ENCODE measurements around the gene SLC22A5. TPM values are rescaled to one million over a fixed set of nuclear protein-coding genes. Genes with fewer than 3 reads are reported as not detected.
A peak's percentile ranks its signal among the peaks of the same experiment; 100 is the strongest.

Gene SLC22A5
- total and polyA plus RNA-seq, 9 of the 15 experiments (the other 6 are each of a cell fraction or from before 2014, with no cell fraction given) = 3.0 to 16.6 (median 8.3) TPM

- FAIRE-seq = no peak
- no TSS peak for BruUV-seq (replicated peaks)
- POLR2A ChIA-PET = interaction anchor here (0.6 to 0.7 kb wide), 3 partner anchors 23 to 303 kb away, joined by 3 to 4 read pairs (median 3); no protein-coding TSS in a partner anchor
These were observed 7.5 kb downstream of the SLC22A5 start for GRCh38 chr5:132376694-132377641.

More at GRCh38 chr5:132376694-132377641, 7.5 kb downstream of the SLC22A5 start:
- DNase-seq (ENCODE audit: extremely low read depth in 1 of 4, low spot score in 3 of 4) (no peak), ATAC-seq (no peak)
- Histone ChIP-seq H3K4me3 (no peak overlapping the region), H3K9me1 (ENCODE audit: control insufficient read depth, insufficient read depth, low read length) (no peaks in the 10 kb centered on the region), H4K20me1 (replicated peaks; ENCODE audit: control insufficient read depth, insufficient read depth, low read length) (0 out of 2 replicates have a peak, but pooled peaks cover 3% of the 10 kb centered on the region), H3K4me1 (replicated peaks in 1 of 2; ENCODE audit: control insufficient read depth in 2 of 2, insufficient read depth in 2 of 2, low read length in 2 of 2) (peaks cover 0 to 11% of the 10 kb centered on the region in 2 experiments; a peak in 4 of 5 replicates), H2AFZ (ENCODE audit: low read depth, low read length) (no peak overlapping the region), H3K27ac (ENCODE audit: extremely low read depth, low read depth, low read length) (no peak overlapping the region), H3K79me2 (ENCODE audit: control insufficient read depth, insufficient read depth, low read length) (peaks cover 21% of the 10 kb centered on the region), H3K36me3 (ENCODE audit: control insufficient read depth, insufficient read depth, low read length) (peaks cover 50% of the 10 kb centered on the region), H3K9ac (ENCODE audit: insufficient read depth in 1 of 2, low read depth in 2 of 2, low read length in 2 of 2) (peak overlapping the region in 1 of 2 experiments; percentile 50; a peak in 1 of 4 replicates), H3K9me3 (replicated peaks; ENCODE audit: control insufficient read depth, insufficient read depth, low read depth, low read length) (no peaks in the 10 kb centered on the region), H3K4me2 (ENCODE audit: insufficient read depth, low read length) (no peak overlapping the region), H3K27me3 (ENCODE audit: control insufficient read depth in 2 of 2, insufficient read depth in 2 of 2, low read length in 2 of 2) (no peaks in the 10 kb centered on the region)
- 85% methylated on average over 16 of the region's 16 CpGs for WGBS (ENCODE audit: insufficient coverage, low coverage, missing lambda C conversion rate)
- TF ChIP-seq EP400 (IDR thresholded peaks at IDR 0.05) = no peak
- no peak for TF ChIP-seq PHF8 (IDR thresholded peaks at IDR 0.05; ENCODE audit: borderline replicate concordance, low read length)
- no peak for TF ChIP-seq ZNF175 (CRISPR knock-in tag; IDR thresholded peaks at IDR 0.05; ENCODE audit: low read depth)
- no peak for TF ChIP-seq ZNF589 (CRISPR knock-in tag; IDR thresholded peaks at IDR 0.05; ENCODE audit: low read depth)
- no peak for TF ChIP-seq FOXA1 (IDR thresholded peaks at IDR 0.05; ENCODE audit: borderline replicate concordance)
- TF ChIP-seq, protein P1, sequence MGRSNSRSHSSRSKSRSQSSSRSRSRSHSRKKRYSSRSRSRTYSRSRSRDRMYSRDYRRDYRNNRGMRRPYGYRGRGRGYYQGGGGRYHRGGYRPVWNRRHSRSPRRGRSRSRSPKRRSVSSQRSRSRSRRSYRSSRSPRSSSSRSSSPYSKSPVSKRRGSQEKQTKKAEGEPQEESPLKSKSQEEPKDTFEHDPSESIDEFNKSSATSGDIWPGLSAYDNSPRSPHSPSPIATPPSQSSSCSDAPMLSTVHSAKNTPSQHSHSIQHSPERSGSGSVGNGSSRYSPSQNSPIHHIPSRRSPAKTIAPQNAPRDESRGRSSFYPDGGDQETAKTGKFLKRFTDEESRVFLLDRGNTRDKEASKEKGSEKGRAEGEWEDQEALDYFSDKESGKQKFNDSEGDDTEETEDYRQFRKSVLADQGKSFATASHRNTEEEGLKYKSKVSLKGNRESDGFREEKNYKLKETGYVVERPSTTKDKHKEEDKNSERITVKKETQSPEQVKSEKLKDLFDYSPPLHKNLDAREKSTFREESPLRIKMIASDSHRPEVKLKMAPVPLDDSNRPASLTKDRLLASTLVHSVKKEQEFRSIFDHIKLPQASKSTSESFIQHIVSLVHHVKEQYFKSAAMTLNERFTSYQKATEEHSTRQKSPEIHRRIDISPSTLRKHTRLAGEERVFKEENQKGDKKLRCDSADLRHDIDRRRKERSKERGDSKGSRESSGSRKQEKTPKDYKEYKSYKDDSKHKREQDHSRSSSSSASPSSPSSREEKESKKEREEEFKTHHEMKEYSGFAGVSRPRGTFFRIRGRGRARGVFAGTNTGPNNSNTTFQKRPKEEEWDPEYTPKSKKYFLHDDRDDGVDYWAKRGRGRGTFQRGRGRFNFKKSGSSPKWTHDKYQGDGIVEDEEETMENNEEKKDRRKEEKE (IDR thresholded peaks at IDR 0.05; ENCODE audit: borderline replicate concordance in 1 of 2, control insufficient read depth in 1 of 2, low read depth in 2 of 2, low read length in 1 of 2) = no peak
- TF ChIP-seq MBD2 (IDR thresholded peaks at IDR 0.05; ENCODE audit: borderline replicate concordance, low read depth) = no peak
- TF ChIP-seq ZNF79 (CRISPR knock-in tag; IDR thresholded peaks at IDR 0.05; ENCODE audit: low read depth) = no peak
- TF ChIP-seq, protein P2, sequence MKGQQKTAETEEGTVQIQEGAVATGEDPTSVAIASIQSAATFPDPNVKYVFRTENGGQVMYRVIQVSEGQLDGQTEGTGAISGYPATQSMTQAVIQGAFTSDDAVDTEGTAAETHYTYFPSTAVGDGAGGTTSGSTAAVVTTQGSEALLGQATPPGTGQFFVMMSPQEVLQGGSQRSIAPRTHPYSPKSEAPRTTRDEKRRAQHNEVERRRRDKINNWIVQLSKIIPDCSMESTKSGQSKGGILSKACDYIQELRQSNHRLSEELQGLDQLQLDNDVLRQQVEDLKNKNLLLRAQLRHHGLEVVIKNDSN (CRISPR knock-in tag; IDR thresholded peaks at IDR 0.05) = no peak
- no peak for TF ChIP-seq POLR2AphosphoS2 (IDR thresholded peaks at IDR 0.05; ENCODE audit: low read length)
- no peak for TF ChIP-seq ZNF311 (CRISPR knock-in tag; IDR thresholded peaks at IDR 0.05)
- no peak for TF ChIP-seq MEF2D (tag; conservative IDR thresholded peaks at IDR 0.05; ENCODE audit: low read depth)
- no peak for TF ChIP-seq CBX2 (IDR thresholded peaks at IDR 0.05; ENCODE audit: insufficient read depth, low read length, poor library complexity, severe bottlenecking)
- in situ Hi-C loops (cut with MboI) (loop anchor here (25.0 kb wide), 1 partner anchor 315 kb away; the partner anchor contains the start of genes CSF2 and IL3), intact Hi-C loops (cut with micrococcal nuclease) (no loop called here)
- CTCF ChIA-PET (ENCODE audit: low intra/inter-chr PET ratio) = no interaction called here
